HG03378 (cell line): ENCODE measurements around the gene TCF15.

Source experiments
- ATAC-seq: cut with Tn5 transposase; IDR thresholded peaks from one replicate; pipeline ENCODE4 v1.9.1; 2021; ENCODE audit warnings: mild to moderate bottlenecking, moderate library complexity; ENCODE audit not compliant: unreplicated experiment

Gene TCF15

DNA sequence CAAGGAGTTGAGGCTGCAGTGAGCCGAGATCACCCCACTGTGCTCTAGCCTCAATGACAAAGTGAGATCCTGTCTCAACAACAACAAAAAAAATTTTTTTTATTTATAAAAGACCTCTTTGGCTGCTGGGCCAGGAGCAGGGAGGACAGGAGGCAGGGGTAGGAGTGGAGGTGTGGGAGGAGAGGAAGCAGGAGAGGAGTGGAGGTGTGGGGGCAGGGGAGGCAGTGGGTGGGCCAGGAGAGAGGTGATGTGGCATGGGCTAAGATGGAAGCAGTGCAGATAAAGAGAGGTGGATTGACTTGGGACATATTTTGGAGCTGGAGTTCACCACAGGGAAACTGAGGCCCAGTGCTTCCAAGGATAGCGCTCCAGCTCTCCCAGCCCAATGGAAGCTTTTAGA lies 53.1 kb downstream of the TCF15 start:
- no peak for ATAC-seq

DNA sequence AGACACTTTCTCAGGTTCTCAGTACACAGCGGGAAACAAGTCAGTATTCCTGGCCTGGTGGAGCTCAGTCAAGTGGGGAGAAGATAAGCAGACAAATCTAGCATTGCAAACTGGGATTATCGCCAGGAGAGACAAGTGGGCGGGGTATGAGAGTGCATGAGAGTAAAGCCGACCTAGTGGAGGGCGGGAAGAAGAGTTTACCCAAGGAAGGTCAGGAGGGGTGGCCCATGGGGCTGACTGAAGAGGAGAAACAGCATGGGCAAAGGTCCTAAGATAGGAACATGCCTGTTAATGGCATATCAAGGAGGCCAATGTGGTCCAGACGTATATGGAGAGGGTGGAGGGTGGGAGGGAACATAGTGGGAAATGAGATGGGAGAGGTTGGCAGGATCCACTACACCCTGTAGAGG lies 54.1 kb downstream of the TCF15 start:
- ATAC-seq, result no peak
